OCI-LY7 (cell line): ENCODE data around the gene BASP1. TPM values are rescaled to one million over a fixed set of nuclear protein-coding genes. Genes with fewer than 3 reads are reported as not detected.

ENCODE experiments used
- BruUV-seq: library from RNA; stranded (reverse); fragments of 400-500 nt; replicated peaks from 2 replicates; lab custom pipeline; 2021; lab: Mats Ljungman, UMichigan
- CTCF ChIA-PET: fragments of 300-600 bp; sonication (Branson Sonifier 250); formaldehyde crosslinking; loops from one replicate; lab custom pipeline; 2022; ENCODE audit warnings: antibody characterized with exemption; ENCODE audit not compliant: unreplicated experiment; lab: Charles Lee
- POLR2A ChIA-PET: fragments of 300-600 bp; sonication (Branson Sonifier 250); formaldehyde crosslinking; loops from one replicate; lab custom pipeline; 2022; ENCODE audit warnings: antibody characterized with exemption; lab: Charles Lee
- DNase-seq: peaks from one replicate; pipeline ENCODE4 v3.0.0-alpha.2; 2015; ENCODE audit warnings: low spot score
- H2AFZ ChIP-seq: fragments of 200-600 bp; sonication (generic), shearing (Covaris generic); 2 replicates; pipeline ENCODE4 v1.6.1; 2014; ENCODE audit warnings: mild to moderate bottlenecking, antibody characterized with exemption, low read length, moderate library complexity
- H3K27ac ChIP-seq: fragments of 200-600 bp; sonication (generic); 2 replicates; pipeline ENCODE4 v1.5.1; 2014; ENCODE audit warnings: mixed run types, low read depth, mild to moderate bottlenecking, moderate library complexity, low read length, inconsistent platforms; ENCODE audit not compliant: poor library complexity, severe bottlenecking
- H3K36me3 ChIP-seq: fragments of 200-600 bp; sonication (generic); 2 replicates; pipeline ENCODE4 v1.6.1; 2014; ENCODE audit warnings: mild to moderate bottlenecking, antibody characterized with exemption, low read length, moderate library complexity, mixed read lengths; ENCODE audit not compliant: insufficient read depth
- H3K4me1 ChIP-seq: fragments of 200-600 bp; sonication (generic); 2 replicates; pipeline ENCODE4 v1.5.1; 2014; ENCODE audit warnings: mild to moderate bottlenecking, low read length; ENCODE audit not compliant: insufficient read depth, poor library complexity, severe bottlenecking
- H3K4me2 ChIP-seq: fragments of 200-600 bp; sonication (generic); 2 replicates; pipeline ENCODE4 v1.6.1; 2014; ENCODE audit warnings: mild to moderate bottlenecking, low read length
- H3K4me3 ChIP-seq: fragments of 200-600 bp; sonication (generic); 2 replicates; pipeline ENCODE4 v1.5.1; 2014; ENCODE audit warnings: mild to moderate bottlenecking, low read depth, low read length; ENCODE audit not compliant: poor library complexity, severe bottlenecking
- H3K79me2 ChIP-seq: fragments of 200-600 bp; sonication (generic); 2 replicates; pipeline ENCODE4 v1.6.1; 2016; ENCODE audit warnings: low read depth, mild to moderate bottlenecking, low read length, moderate library complexity, mixed read lengths; ENCODE audit not compliant: insufficient read depth
- H3K9me2 ChIP-seq: fragments of 200-600 bp; sonication (generic); 2 replicates; pipeline ENCODE4 v1.6.1; 2016; ENCODE audit warnings: mild to moderate bottlenecking, low read length, mixed read lengths; ENCODE audit not compliant: insufficient read depth
- H3K9me3 ChIP-seq: fragments of 200-600 bp; sonication (generic); 2 replicates; pipeline ENCODE4 v1.6.1; 2014; ENCODE audit warnings: mild to moderate bottlenecking, mixed run types, low read length, mixed read lengths
- H4K20me1 ChIP-seq: fragments of 200-600 bp; sonication (generic); 2 replicates; pipeline ENCODE4 v1.6.1; 2014; ENCODE audit warnings: mild to moderate bottlenecking, antibody characterized with exemption, low read length, moderate library complexity, mixed read lengths; ENCODE audit not compliant: insufficient read depth
- CTCF ChIP-seq: fragments of 200-600 bp; sonication (generic); conservative IDR thresholded peaks from 2 replicates; pipeline ENCODE4 v1.5.1; 2014; ENCODE audit warnings: mild to moderate bottlenecking, antibody characterized with exemption, low read length, moderate library complexity, mixed read lengths
- EZH2phosphoT487 ChIP-seq: fragments of 200-600 bp; sonication (generic); IDR thresholded peaks from 2 replicates; pipeline ENCODE4 v1.6.1; 2018; ENCODE audit warnings: low read depth, borderline replicate concordance, mild to moderate bottlenecking, mixed run types, antibody characterized with exemption, low read length, moderate library complexity, mixed read lengths
- intact Hi-C: fragments of 100-400 bp; cut with micrococcal nuclease; formaldehyde crosslinking; loops from one replicate; pipeline ENCODE4 v1.10.0; 2022; ENCODE audit not compliant: unreplicated experiment
- total RNA-seq, 2 experiments: library from RNA; depleted of rRNA in 1 of 2; stranded (reverse); fragments of >200 nt in 1 of 2; shearing (Covaris generic) in 1 of 2; gene quantifications; 2 replicates each; pipeline ENCODE4 v1.2.3, GENCODE V29; 2014 to 2022

BASP1 gene
- total RNA-seq, 2 experiments from 2014 or later: 23.4 to 64.8 TPM

GRCh38 chr5:17224858-17225511 lies 7.6 kb downstream of the BASP1 start:
- TF ChIP-seq CTCF (no peak), EZH2phosphoT487 (no peak)
- Histone ChIP-seq H3K36me3 (peaks cover 58% of the 10 kb centered on the region), H4K20me1 (peaks cover 43% of the 10 kb centered on the region), H3K4me1 (peaks cover 73% of the 10 kb centered on the region), H3K4me3 (peak overlapping the region; percentile 0), H3K4me2 (peak overlapping the region; percentile 90), H3K9me2 (no peaks in the 10 kb centered on the region), H2AFZ (no peak overlapping the region), H3K79me2 (peaks cover 88% of the 10 kb centered on the region), H3K27ac (no peak overlapping the region), H3K9me3 (no peaks in the 10 kb centered on the region)
- CTCF ChIA-PET: no interaction called here
- intact Hi-C loops: no loop called here
- no TSS peak for BruUV-seq
- POLR2A ChIA-PET: interaction anchor here (1.3 kb wide), 1 partner anchor 44 kb away, joined by 4 read pairs; no protein-coding TSS in a partner anchor
- DNase-seq: peak; percentile 36

GRCh38 chr5:17225520-17225919 lies 8.1 kb downstream of the BASP1 start:
- H3K4me1 ChIP-seq: peaks cover 68% of the 10 kb centered on the region
- no TSS peak for BruUV-seq
- H3K9me2 ChIP-seq: no peaks in the 10 kb centered on the region
- ChIA-PET POLR2A (interaction anchor here (0.6 to 1.3 kb wide), 5 partner anchors 12 to 53 kb away, joined by 3 to 4 read pairs (median 3); no protein-coding TSS in a partner anchor), CTCF (no interaction called here)
- H3K4me2 ChIP-seq: peak overlapping the region; percentile 90
- peaks cover 60% of the 10 kb centered on the region for H3K36me3 ChIP-seq
- H3K79me2 ChIP-seq: peaks cover 83% of the 10 kb centered on the region
- no peak overlapping the region for H3K27ac ChIP-seq
- no peak for DNase-seq
- intact Hi-C loops: no loop called here
- H2AFZ ChIP-seq: no peak overlapping the region
- no peak for TF ChIP-seq CTCF
- no peak for TF ChIP-seq EZH2phosphoT487
- no peaks in the 10 kb centered on the region for H3K9me3 ChIP-seq
- no peak overlapping the region for H3K4me3 ChIP-seq
- H4K20me1 ChIP-seq: peaks cover 38% of the 10 kb centered on the region

GRCh38 chr5:17227868-17228267 lies 10.4 kb downstream of the BASP1 start:
- no TSS peak for BruUV-seq
- peaks cover 68% of the 10 kb centered on the region for H3K36me3 ChIP-seq
- H3K4me1 ChIP-seq: peaks cover 44% of the 10 kb centered on the region
- peaks cover 67% of the 10 kb centered on the region for H3K79me2 ChIP-seq
- no peaks in the 10 kb centered on the region for H3K9me3 ChIP-seq
- TF ChIP-seq CTCF (no peak), EZH2phosphoT487 (no peak)
- no peak for DNase-seq
- H4K20me1 ChIP-seq: peaks cover 20% of the 10 kb centered on the region
- no peaks in the 10 kb centered on the region for H3K9me2 ChIP-seq
- intact Hi-C loops: no loop called here
- CTCF ChIA-PET: no interaction called here
- POLR2A ChIA-PET: interaction anchor here (1.7 kb wide), 1 partner anchor 11 kb away, joined by 5 read pairs; the partner anchor contains the start of gene BASP1
- no peak overlapping the region for H3K4me3 ChIP-seq
- no peak overlapping the region for H2AFZ ChIP-seq
- H3K4me2 ChIP-seq: no peak overlapping the region
- H3K27ac ChIP-seq: no peak overlapping the region
